ENCODE measurements around the gene ALDH9A1. TPM values are rescaled to one million over a fixed set of nuclear protein-coding genes. Genes with fewer than 3 reads are reported as not detected.
A peak's percentile ranks its signal among the peaks of the same experiment; 100 is the strongest.

The ALDH9A1 gene
- polyA plus RNA-seq, 2 of the 4 experiments (the other 2 are of a cell fraction) = 40.5 to 77.1 TPM

DNA sequence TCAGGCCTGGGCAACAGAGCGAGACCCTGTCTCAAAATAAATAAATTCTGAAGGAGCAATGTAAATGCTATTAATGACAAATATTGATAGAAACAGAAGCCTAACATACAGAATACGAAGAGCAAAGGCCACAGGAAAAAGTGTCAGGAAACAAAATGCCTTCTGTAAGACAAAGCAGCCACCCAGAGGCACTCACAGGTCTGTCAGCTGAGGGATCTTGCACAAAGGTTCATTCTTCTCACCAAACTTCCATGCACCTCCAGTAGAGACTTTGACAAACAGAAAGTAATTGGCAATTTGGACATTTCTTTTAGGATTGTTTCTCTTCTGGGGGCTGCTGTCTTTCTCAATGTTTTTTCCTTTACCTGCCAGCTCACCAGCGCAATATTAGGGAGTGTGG is 1.2 kb upstream of the ALDH9A1 start:
- Histone ChIP-seq H3K4me3 (no peak overlapping the region), H3K9me3 (no peaks in the 10 kb centered on the region), H3K4me2 (no peak overlapping the region), H3K27ac (no peak overlapping the region; a peak in 1 of 6 replicates), H3K4me1 (peaks cover 19% of the 10 kb centered on the region)
- FAIRE-seq = no peak
- 89% methylated on average over 3 of the region's 3 CpGs for WGBS (ENCODE audit: missing lambda C conversion rate)
- CTCF ChIA-PET = interaction anchor here (1.1 to 3.0 kb wide), 4 partner anchors 38 to 215 kb away, joined by 3 to 15 read pairs (median 6); no protein-coding TSS in a partner anchor
- ATAC-seq = no peak
- no peak for DNase-seq (ENCODE audit: low read depth in 1 of 2, low spot score in 1 of 2)
- TF ChIP-seq, protein P1, sequence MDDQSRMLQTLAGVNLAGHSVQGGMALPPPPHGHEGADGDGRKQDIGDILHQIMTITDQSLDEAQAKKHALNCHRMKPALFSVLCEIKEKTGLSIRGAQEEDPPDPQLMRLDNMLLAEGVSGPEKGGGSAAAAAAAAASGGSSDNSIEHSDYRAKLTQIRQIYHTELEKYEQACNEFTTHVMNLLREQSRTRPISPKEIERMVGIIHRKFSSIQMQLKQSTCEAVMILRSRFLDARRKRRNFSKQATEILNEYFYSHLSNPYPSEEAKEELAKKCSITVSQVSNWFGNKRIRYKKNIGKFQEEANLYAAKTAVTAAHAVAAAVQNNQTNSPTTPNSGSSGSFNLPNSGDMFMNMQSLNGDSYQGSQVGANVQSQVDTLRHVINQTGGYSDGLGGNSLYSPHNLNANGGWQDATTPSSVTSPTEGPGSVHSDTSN (IDR thresholded peaks at IDR 0.05) = no peak
- TF ChIP-seq RCOR1 (IDR thresholded peaks at IDR 0.05; ENCODE audit: low read depth, low read length) (no peak), HOXB5 (CRISPR knock-in tag; IDR thresholded peaks at IDR 0.05) (no peak), GATA3 (IDR thresholded peaks at IDR 0.05; ENCODE audit: borderline replicate concordance) (no peak), SMC3 (IDR thresholded peaks at IDR 0.05) (no peak), JUNB (IDR thresholded peaks at IDR 0.05) (no peak), JUN (IDR thresholded peaks at IDR 0.05) (no peak)
- TF ChIP-seq, protein P2, sequence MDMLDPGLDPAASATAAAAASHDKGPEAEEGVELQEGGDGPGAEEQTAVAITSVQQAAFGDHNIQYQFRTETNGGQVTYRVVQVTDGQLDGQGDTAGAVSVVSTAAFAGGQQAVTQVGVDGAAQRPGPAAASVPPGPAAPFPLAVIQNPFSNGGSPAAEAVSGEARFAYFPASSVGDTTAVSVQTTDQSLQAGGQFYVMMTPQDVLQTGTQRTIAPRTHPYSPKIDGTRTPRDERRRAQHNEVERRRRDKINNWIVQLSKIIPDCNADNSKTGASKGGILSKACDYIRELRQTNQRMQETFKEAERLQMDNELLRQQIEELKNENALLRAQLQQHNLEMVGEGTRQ (IDR thresholded peaks at IDR 0.05) = no peak
- POLR2A ChIA-PET = no interaction called here

DNA sequence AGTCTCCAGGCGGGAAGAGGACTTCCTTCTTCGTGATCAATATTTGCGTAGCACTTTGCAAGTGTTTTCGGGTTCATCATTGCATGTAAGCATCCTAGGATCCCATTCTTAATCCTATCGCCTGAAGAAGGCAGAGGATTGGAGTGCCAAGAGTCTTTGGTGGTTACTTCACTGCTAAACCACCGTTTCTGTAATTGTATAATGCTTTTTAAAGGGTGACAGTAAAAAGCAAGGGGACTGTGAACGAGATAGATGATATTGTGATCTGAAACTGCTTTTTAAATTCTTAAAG is 345 bp upstream of the ALDH9A1 start:
- FAIRE-seq (no peak), DNase-seq (ENCODE audit: low read depth in 1 of 2, low spot score in 1 of 2) (no peak), ATAC-seq (0 out of 6 replicates have a peak, but pooled peaks of 1 of the 2 experiments have one; percentile 20)
- Histone ChIP-seq H3K4me3 (peak overlapping the region; percentile 93), H3K4me2 (peak overlapping the region; percentile 89), H3K27ac (peak overlapping the region; percentile 93 to 99), H3K9me3 (no peaks in the 10 kb centered on the region), H3K4me1 (peaks cover 16% of the 10 kb centered on the region)
- ChIA-PET CTCF (interaction anchor here (0.6 to 3.0 kb wide), 12 partner anchors 8 to 215 kb away, joined by 3 to 15 read pairs (median 4); no protein-coding TSS in a partner anchor), POLR2A (interaction anchor here (0.9 to 1.7 kb wide), 7 partner anchors 40 to 225 kb away, joined by 3 to 8 read pairs (median 4); partner anchors contain the start of gene TMCO1)
- TF ChIP-seq TFCP2L1 (CRISPR knock-in tag; IDR thresholded peaks at IDR 0.05) = no peak
- TF ChIP-seq, protein P3, sequence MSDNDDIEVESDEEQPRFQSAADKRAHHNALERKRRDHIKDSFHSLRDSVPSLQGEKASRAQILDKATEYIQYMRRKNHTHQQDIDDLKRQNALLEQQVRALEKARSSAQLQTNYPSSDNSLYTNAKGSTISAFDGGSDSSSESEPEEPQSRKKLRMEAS (IDR thresholded peaks at IDR 0.05) = peak; percentile 38; the same call in 1 of the 2 replicates
- no peak for TF ChIP-seq NFE2L2 (conservative IDR thresholded peaks at IDR 0.05; ENCODE audit: low read length)
- TF ChIP-seq POLR2AphosphoS2 (conservative IDR thresholded peaks at IDR 0.05; ENCODE audit: low read length) = no peak
- no peak for TF ChIP-seq JUNB (IDR thresholded peaks at IDR 0.05)
- no peak for TF ChIP-seq TP53 (CRISPR knock-in tag; IDR thresholded peaks at IDR 0.05)
- TF ChIP-seq HDAC2 (IDR thresholded peaks at IDR 0.05) = no peak
- no peak for TF ChIP-seq EP300 (IDR thresholded peaks at IDR 0.05)
- WGBS (ENCODE audit: missing lambda C conversion rate) = 3% methylated on average over 7 of the region's 7 CpGs

DNA sequence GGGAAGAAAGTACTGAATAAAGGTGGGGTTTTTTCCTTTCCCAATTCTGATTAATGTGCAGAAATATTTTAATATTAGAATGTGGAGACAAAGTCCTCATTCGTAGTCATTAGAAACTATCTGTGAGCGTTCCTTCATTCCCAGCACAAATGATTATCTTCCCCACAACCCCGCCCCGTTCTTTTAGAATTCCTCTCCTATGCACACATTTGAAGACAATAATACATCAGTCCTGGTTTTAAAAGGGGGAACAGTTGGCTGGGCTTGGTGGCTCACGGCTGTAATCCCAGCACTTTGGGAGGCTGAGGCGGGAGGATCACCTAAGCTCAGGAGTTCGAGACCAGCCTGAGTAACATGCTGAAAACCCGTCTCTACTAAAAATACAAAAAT is 876 bp downstream of the ALDH9A1 start:
- TF ChIP-seq, protein P4, sequence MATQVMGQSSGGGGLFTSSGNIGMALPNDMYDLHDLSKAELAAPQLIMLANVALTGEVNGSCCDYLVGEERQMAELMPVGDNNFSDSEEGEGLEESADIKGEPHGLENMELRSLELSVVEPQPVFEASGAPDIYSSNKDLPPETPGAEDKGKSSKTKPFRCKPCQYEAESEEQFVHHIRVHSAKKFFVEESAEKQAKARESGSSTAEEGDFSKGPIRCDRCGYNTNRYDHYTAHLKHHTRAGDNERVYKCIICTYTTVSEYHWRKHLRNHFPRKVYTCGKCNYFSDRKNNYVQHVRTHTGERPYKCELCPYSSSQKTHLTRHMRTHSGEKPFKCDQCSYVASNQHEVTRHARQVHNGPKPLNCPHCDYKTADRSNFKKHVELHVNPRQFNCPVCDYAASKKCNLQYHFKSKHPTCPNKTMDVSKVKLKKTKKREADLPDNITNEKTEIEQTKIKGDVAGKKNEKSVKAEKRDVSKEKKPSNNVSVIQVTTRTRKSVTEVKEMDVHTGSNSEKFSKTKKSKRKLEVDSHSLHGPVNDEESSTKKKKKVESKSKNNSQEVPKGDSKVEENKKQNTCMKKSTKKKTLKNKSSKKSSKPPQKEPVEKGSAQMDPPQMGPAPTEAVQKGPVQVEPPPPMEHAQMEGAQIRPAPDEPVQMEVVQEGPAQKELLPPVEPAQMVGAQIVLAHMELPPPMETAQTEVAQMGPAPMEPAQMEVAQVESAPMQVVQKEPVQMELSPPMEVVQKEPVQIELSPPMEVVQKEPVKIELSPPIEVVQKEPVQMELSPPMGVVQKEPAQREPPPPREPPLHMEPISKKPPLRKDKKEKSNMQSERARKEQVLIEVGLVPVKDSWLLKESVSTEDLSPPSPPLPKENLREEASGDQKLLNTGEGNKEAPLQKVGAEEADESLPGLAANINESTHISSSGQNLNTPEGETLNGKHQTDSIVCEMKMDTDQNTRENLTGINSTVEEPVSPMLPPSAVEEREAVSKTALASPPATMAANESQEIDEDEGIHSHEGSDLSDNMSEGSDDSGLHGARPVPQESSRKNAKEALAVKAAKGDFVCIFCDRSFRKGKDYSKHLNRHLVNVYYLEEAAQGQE (IDR thresholded peaks at IDR 0.05) = no peak
- TF ChIP-seq HDAC2 (IDR thresholded peaks at IDR 0.05) = no peak
- no peak for TF ChIP-seq HOXB13 (CRISPR knock-in tag; IDR thresholded peaks at IDR 0.05; ENCODE audit: low read depth)
- TF ChIP-seq ZSCAN20 (CRISPR knock-in tag; IDR thresholded peaks at IDR 0.05) = no peak
- no peak for TF ChIP-seq MAZ (IDR thresholded peaks at IDR 0.05; ENCODE audit: borderline replicate concordance, low read depth, low read length)
- no peak for TF ChIP-seq CHD4 (IDR thresholded peaks at IDR 0.05; ENCODE audit: borderline replicate concordance)
- no peak for TF ChIP-seq POLR2A (IDR thresholded peaks at IDR 0.05; ENCODE audit: low read length)
- no peak for TF ChIP-seq EP300 (IDR thresholded peaks at IDR 0.05)
- TF ChIP-seq SMC3 (IDR thresholded peaks at IDR 0.05) = no peak
- TF ChIP-seq KDM1A (IDR thresholded peaks at IDR 0.05; ENCODE audit: low read depth) = no peak
- TF ChIP-seq EHF (CRISPR knock-in tag; IDR thresholded peaks at IDR 0.05) = no peak
- TF ChIP-seq BHLHE40 (IDR thresholded peaks at IDR 0.05; ENCODE audit: low read depth, low read length) = no peak
- TF ChIP-seq FOXS1 (CRISPR knock-in tag; IDR thresholded peaks at IDR 0.05) = no peak
- TF ChIP-seq, protein P5, sequence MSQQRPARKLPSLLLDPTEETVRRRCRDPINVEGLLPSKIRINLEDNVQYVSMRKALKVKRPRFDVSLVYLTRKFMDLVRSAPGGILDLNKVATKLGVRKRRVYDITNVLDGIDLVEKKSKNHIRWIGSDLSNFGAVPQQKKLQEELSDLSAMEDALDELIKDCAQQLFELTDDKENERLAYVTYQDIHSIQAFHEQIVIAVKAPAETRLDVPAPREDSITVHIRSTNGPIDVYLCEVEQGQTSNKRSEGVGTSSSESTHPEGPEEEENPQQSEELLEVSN (IDR thresholded peaks at IDR 0.05; ENCODE audit: borderline replicate concordance, low read depth) = no peak
- DNase-seq (ENCODE audit: low read depth in 1 of 2, low spot score in 1 of 2) (no peak), ATAC-seq (no peak; a peak in 1 of 6 replicates), FAIRE-seq (no peak)
- peak overlapping the region; percentile 93 for H3K4me3 ChIP-seq
- POLR2A ChIA-PET = interaction anchor here (0.7 to 1.7 kb wide), 6 partner anchors 12 to 72 kb away, joined by 3 to 8 read pairs (median 4); partner anchors contain the start of genes MGST3 and TMCO1
- CTCF ChIA-PET = interaction anchor here (0.7 to 3.0 kb wide), 14 partner anchors 11 to 305 kb away, joined by 3 to 15 read pairs (median 4); no protein-coding TSS in a partner anchor
- no peaks in the 10 kb centered on the region for H3K9me3 ChIP-seq
- peak overlapping the region; percentile 89 for H3K4me2 ChIP-seq
- peak overlapping the region; percentile 93 to 99; a peak in 5 of 6 replicates for H3K27ac ChIP-seq
- peaks cover 15% of the 10 kb centered on the region for H3K4me1 ChIP-seq
- 35% methylated on average over 8 of the region's 8 CpGs for WGBS (ENCODE audit: missing lambda C conversion rate)
